ENCODE data around the gene HOXA3.

Gene HOXA3

DNA sequence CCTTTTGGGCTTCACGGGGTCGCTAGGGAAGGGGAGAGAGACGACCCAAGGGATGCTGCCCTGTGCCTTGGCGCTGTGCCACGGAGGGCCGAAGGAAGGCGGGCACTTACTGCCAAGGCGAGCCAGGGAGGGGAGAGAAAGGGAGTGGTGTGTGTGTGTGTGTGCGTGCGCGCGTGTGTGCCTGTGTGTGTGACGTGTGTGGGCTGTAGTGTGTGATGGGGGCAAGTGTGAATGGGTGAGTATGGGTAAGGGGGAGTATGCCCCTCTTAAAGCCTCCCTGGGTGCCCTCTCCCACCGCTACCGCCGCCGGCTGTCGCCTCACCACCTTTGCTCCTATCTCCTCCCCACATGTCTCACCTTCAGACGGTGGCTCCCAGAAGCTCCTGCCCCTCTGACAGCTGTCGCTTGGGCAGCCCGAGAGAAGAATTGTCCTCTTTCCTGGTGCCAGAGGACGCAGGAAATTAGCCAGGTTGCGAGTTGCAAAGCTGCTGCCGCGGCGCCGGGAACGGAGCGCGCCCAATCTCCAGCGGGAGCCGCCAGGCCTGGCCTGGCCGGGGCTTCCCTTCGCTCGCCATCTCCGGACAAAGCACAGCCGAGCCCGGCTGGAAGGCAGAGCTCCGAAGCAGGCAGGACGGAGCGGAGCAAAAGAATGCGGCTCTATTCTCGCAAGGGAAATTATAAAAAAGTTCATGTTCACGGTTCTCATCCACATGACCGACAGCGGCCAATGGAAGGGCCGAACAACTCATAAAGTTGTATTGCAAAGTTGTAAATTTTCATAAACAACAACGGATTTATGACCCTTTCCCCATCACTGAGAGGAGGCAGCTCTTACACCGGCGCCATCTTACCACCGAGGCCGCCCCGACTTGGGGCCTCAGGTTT, at the start of gene HOXA3:
HOXA3 (minus strand) TSS at position 653 of the 885 bp plus-strand sequence. CDS start 41,943 bp downstream, outside the sequence.
- no peak for DNase-seq

DNA sequence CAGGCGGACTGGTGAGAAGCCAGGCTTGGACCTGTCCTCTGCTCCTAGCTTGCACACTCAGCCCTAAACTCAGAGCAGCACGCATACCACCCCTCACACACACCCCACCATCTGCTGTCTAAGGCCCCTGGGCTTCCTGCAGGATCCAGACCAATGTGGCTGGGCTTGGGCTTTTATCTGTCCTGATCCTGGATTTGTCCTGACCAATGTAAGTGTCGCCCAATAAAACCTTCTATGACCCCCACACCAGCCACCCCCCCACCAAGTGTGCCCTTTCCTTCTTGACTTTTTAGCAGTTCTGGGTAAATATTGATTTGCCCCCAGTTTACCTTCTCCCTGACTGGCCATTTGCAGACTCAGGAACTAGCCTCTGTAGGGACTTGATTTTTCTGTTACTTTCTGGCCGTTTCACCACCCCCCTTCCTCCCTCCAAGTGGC, 49.2 kb upstream of the HOXA3 start:
- no peak for DNase-seq

DNA sequence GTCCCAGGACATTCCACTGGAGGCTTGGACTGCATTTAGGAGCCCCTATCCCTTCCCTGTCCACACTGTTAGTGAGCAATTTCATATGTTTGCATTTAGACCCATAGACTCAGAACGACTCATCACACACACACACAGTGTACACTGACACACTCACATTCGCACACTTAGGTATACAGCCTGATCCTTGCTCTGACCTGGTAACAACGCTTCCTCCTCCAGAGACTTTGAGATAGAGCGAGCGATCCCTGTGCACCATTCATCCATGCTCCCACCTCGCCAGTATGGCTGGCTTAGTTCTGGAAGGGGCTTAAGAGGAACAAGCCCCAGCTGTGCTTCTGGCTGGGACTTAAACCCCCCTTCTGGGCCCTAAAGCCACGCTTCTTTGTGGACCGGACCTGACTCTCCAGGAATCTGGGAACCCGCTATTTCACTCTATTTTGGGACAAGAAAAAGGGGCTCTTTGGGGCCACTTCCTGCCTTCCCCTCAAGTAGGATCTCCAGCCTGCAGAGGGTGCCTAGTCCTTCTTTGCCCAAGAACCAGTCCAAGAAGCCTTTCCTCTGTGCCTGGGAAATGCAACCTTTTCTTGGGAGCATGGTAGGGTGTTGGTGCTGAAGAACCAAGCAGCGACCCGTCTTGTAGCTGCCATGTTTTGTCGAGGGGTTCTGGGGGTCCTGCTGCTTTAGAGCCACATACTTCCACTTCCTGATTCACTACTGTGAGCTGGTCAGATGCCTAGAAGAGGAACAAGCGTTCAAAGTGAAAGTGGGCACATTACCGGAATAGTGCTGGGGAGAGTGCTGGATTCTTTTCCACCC, 48.6 kb upstream of the HOXA3 start:
- DNase-seq = no peak

DNA sequence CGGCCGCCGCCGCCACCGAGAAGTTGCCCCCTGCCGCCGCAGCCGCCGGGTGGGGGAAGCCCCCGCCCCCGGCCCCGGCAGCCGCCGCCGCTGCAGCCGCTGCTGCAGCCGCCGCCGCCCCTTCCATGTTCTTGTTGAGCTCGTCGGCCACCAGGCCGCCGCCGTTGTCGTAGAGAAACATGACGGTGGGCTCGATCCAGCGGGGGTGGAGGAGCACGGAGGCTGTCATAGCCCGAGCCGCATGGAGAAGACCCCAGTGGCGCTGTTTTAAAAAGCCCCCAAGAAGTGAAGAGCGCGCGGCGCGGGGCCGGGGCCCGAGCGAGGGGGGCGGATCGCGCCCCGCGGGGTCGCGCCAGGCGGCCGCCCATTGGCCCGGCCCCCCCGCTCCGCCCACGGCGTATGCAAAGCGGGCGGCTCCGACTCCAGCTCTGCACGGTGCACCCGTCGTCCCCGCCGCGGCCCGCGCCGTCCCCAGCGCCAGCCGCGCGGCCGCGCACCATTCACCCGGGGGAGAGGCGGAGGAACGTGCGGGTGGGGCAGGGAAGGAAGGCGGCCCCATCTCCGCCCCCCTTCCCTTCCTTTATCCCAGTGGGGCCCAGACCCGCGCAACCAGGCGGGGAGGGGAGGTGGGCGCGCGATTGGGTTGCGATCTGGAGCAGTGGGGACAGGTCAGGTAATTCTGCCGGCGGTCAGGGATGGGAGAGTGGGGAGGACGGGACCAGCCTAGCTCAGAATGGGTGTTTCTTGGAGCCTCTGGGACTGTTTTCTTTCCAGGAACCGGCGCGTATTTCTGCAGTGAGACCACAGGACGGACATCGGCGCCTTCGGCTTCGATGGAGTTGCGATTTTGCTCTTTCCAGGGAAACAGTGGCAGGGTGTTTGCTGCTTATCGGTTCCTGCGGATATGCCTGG, 47.7 kb upstream of the HOXA3 start, which contains the start of gene HOXA13:
HOXA13 (minus strand) TSS at position 243 of the 912 bp plus-strand sequence; CDS start at position 229, 14 bp downstream.
- peak; percentile 49 for DNase-seq

DNA sequence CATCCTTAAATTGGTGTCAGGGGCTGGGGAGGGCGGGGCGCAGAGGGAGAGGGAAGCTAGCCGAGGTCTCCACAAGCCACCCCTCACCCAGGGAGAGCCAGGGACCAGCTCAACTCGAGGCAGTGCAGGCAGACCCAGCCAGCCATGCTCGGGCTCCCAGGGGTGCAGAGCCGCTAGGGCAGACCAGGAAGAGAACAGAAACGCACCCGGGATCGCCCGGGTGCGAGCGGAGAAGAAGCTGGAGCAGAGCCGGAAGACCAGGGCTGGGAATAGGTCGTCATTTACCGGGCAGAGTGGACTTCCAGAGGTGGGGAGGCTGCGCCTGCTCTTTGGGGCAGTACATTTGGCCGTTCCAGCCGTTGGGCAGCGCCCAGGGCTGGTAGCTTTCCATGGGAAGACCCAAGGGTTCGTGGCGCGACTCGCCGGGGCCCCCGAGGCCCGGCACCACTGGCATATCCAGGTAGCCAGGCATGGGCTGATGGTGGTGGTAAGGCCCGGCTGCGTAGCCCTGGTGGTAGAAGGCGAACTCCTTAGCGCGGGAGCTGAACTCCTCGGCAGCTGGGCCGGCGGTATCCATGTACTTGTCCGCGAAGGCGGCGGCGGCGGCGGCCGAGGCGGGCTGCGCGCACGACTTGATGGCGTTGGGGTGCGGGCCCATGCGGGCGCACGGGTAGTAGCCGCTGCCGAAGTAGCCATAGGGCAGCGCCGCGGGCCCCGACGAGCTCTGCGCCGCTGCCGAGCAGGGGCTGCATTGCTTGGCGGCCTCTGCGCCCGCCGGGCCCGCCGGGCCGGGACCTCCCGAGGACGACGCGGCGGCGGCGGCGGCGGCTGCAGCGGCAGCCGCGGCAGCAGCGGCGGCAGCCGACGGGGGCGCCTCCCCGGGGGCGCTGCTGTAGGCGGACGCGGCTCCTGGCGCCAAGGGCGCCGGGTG, 46.8 kb upstream of the HOXA3 start:
- DNase-seq = no peak

DNA sequence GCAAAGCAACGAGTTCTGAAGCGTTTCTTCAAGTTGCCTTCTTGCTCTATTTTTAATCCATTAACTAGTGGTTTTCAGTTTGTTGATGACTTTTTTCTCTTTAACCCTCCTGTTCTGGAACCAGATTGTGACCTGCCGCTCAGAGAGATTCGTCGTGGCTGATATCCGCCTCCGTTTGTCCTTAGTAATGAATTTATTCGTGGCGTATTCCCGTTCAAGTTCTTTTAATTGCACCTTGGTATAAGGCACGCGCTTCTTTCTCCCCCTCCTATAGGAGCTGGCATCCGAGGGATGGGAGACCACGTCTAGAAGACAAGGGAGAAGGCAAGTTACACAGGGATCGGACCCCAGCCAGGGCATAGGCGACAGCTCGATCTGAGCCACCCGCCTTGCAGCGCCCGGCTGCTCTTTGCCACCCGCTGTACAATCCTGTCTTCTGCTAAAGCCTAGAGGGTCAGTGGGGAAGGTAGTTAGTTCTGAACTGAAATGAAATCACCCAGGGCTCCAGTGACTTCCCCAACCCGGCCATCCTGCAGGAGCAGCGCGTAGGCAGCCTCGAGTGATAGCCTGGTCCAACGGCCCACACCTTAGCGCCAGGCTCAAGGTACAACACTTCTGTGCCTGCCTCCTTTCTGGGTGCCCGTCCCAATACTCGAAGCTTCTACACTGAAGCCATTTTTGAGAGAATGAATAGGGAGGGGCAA, 45.9 kb upstream of the HOXA3 start:
- no peak for DNase-seq

DNA sequence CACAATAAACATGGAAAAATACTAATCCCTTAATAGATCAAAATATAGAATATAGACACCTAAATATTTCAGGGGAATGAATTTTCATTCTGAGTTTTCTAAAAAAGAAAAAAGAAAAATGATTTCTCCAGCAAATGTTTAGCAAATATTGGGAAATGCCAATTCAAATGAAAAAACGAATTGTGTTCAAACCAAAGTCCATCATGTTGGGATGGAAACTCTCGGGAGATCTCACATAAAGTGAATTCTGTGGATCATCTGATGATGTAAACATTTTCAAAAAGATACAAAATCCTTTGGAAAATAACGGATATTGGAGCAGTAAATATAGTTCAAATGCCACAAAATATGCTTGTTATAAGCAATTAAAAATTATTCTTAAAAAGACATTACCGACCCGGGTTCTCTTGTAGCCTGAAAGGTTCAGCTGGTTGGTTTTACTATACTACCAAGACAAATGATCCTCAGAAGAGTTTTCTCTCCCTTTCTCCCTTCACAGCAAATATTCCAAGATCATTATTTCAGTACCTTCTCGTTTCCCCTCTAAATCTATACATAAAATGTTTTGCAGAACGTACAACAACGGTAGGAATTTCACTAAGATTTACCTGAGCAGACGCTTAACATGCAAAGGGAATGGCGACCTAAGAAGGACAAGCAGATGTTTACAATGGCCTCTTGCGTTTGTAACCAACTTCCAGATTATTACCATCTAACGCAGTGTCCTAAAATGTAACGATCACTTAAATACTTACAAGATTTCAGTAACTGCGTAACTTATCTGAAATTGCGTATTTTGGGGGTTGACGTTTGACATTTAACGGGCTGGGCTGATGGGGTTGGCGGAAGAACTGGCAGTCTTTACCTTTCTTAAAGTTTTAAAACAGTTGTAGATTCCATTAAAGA, 45.0 kb upstream of the HOXA3 start:
- no peak for DNase-seq

DNA sequence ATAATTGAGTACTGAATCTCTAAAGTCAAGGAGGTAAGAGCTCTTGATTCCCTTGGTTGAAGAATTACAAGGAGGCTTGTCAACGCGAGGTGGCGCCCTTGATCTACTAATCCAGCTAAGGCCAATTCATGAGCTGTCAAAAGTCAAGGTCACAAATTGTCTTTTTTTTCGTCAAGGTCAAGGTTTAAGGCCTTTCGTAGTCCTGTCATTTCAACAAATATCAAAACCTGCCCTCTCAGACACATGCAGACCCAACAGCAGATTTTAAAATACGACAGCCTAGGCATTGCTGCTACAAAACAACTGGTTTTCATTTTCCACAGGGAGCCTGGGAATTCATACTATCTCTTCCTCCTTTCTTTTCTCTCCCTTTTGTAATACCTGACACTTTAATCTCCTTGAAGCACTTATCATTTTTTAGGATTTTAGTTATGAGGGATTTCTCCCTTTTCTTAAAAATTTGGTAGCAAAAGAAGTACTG, 43.9 kb upstream of the HOXA3 start:
- peak; percentile 89 for DNase-seq

DNA sequence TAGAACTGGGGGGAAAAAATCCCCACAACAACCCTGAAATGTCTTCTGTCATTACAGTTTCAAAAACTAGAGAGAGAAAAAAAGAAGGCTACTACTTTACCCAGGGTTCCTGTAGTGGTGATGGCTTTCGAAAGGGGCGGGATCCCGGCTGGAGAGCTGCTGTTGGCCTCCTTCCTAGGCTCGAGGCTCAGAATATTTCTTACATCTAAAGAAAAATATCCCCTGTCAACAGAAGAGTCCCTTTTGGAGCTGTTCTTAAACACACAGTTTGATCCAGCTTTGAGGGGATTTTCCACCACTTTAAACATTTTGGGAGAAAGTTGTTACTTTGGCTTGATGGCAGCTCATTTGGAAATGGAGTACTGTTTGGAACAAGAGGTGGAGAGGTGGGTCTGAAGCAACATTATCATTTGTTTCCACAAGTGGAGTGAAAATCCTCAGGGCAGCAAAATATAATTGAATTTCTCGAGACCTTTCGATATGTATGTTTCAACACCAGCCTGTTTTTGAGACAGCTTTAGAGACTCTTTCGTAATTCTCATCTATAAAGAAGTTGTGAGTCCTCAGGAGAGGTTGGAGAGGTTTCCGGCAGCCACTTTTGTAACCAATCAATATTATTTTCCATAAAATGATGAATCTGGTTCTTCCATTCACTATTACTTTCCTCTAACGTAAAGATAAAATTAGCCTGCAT, 42.5 kb upstream of the HOXA3 start:
- no peak for DNase-seq

DNA sequence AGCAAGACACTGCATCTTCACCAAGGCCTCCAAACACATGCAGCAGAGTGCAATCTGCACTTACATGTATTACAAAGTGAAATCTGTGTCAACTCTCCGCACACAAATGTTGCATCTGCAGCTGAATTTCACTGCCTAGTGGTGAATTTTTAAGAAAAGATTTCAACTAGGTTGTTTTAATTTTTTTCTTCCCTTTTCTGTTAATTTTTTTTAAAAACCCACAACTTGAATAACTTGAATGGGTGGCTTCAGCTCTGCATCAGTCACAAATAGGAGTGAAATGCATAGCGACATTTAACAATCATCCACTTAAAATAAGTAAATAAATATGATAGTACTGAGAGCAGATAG, 41.6 kb upstream of the HOXA3 start:
- DNase-seq = no peak

DNA sequence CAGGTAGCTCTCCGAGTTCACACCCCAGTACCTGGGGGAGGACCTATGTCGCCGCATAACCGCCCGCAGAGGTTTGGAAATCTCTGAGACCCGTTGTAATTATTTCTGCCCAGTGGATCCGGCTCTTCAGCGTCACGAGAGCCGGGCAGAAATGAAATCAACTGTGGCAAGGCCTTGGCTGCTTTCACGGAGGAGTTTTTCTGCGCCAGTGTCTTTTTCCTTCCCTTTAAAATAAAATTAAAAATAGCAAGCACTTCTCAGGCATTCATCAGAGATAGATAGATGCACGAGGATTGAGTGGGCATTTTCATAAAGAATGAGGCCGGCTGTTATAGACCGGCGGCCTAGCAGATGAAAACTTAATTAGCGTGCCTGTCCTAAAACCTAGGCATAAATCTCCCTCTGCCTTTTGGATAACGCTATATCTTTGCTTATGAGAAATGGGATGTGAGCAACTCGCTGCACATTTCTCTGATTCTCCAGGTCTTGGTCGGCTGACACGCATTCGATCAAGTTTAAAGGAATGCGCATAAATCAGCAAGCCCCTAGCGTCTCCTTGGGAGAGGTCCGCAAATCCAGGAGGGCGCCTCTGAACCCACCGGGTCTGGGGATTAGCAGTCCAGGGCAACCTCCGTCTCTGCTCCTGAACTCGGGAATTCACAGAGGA, 41.1 kb upstream of the HOXA3 start:
- no peak for DNase-seq

DNA sequence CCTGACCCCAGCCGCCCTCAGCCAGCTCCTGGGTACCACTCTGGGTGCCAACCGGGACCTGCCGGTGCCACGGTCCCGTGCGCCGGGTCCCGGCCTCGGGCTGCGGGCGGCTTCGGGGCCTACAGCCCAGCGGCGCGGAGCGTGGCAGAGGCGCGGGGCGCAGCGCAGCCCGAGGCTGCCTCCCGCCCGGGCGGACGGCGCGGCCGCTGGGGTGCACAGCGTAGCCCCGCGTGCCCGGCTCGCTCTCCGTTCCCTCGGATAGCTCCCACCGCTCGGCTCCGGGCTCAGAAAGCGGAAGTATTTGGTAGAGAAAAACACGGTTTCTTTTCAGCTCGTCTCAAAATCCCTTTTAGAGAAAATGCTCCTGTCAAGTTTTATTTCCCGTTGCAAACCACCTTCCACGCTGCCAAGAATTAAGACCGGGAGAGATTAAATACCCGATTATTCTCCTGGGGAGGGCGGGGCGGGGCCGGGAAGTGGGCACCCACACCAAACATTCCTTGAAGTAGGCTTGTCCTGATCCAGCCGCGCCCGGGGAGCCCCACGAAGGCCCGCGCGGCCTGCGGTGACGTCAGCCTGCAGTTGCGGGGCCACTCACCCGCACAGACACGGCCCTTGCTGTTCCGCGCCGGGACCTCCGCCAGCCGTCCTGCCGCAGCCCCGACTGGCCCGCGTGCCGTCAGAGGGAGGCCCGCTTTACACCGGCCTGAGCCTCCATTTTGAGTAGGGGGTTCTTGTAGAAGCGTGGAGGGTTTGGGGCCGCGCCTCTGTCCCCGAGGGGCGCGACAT, 40.4 kb upstream of the HOXA3 start:
- DNase-seq = no peak

DNA sequence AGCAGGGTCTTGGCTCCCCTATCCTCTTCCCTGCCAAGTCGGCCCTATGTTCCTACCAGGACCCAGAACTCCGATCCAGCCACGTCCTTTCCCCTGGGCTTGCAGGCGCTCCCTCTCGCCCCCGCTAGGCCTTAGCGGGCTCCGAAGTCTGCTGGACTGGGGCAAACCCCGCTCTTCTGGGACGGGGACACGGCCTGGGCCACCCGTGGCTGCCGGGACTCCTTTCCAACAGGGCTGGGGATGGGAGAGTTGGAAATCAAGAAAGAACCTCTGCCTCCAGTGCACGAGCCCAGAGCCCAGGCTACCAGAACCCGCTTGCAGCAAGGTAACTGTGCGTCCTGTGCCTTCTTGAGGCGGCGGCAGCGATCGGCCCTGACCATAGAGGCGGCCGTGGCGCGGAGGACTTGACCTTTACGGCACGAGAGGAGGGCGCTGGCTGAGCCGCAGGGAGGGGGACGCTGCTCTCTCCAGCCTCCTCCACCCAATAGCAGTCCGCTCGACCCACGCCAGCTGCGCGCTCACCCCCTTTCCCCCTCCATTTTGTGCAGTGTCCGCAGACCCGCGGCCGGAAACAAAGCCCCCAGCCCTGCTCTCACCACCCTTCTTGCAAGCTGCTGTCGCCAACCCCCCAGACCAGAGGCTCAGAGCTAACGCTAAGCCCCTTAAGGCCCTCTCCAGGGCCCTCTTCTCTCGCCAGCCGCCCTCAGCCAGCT, 39.6 kb upstream of the HOXA3 start:
- no peak for DNase-seq

DNA sequence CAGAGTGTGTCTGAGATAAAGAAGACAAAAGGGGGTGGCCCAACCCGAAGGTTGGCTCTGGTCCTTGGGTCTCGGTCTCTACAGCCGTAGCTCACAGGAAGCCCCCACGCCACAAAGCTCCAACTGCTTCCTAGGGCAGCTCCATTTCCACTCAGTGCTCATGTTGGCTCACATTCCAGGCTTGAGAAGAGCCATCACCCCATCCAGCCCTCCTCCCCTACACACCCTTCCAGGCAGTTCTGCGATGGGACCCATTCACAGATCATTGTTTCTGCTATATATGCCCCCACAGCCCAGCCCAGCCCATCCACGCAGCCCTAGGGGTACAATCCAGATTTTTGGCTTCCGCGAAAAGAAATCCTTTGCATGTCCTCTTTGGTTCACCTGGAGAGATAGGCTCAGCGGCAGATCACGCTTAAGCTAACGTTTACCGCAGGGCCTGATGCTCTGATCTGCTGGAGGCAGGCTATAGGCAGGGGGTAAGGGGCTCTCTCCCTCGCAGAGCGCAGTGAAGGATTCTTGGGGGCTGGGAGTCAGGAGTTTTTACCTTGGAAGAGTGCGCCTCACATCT, 38.9 kb upstream of the HOXA3 start:
- no peak for DNase-seq

DNA sequence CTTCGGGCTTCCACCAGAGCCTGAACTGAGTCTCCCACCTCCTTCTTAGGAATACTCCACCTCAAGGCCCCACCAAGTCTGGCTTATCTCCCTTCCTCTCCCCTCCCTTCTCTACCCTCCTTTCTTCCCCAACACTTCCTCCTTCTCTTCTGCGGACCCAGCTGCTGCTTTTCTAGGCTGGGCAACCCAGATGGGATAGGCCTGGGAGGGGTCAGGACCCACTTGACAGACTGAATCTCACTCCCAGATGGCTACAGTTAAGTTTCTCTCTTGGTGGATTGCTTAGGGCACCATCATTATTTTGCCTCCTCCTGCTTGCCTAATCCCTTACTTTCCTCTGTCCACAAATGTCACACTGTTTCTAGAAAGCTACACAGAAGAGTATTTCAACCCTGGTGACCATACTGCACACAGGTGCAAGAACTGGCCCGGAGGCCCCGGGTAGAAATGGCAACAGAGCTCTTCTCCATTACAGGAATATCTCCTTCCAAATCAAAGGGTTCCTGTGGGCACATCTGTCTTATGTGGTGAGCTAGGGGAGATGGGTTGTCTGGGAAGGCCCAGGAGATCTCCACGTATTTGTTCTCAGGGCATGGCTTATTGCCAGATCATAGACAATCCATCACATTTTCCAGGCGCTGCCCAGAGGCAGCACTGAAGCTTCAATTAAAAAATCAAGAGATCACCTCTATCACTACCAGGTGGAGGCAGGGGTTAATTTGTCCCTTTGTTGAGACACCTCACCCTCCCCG, 37.8 kb upstream of the HOXA3 start:
- no peak for DNase-seq
